ENCODE measurements around the gene ATOSA.

- TF ChIP-seq BHLHE40 (IDR thresholded peaks at IDR 0.05; ENCODE audit: borderline replicate concordance) (no peak), NFRKB (IDR thresholded peaks at IDR 0.05) (no peak), HDGF (IDR thresholded peaks at IDR 0.05; ENCODE audit: borderline replicate concordance) (no peak), LEF1 (IDR thresholded peaks at IDR 0.05; ENCODE audit: borderline replicate concordance) (no peak), SUZ12 (IDR thresholded peaks at IDR 0.05) (no peak), ZNF384 (IDR thresholded peaks at IDR 0.05) (no peak), FOXM1 (IDR thresholded peaks at IDR 0.05; ENCODE audit: borderline replicate concordance) (no peak), PKNOX1 (IDR thresholded peaks at IDR 0.05) (no peak), SP1 (IDR thresholded peaks at IDR 0.05) (no peak), TARDBP (IDR thresholded peaks at IDR 0.05) (no peak), ELF4 (IDR thresholded peaks at IDR 0.05) (no peak), FOXA1 (IDR thresholded peaks at IDR 0.05) (no peak), L3MBTL2 (conservative IDR thresholded peaks at IDR 0.05) (no peak), ARNT (IDR thresholded peaks at IDR 0.05) (no peak)
These were observed 33.3 kb downstream of the ATOSA start for GRCh38 chr15:52645916-52646315.

Data from HEK293T (cell line).